H9 (cell line): Measurements from ENCODE around the gene GGCX. TPM values are rescaled to one million over a fixed set of nuclear protein-coding genes. Genes with fewer than 3 reads are reported as not detected.
A peak's percentile ranks its signal among the peaks of the same experiment; 100 is the strongest.

ENCODE experiments used
- DNase-seq: peaks from one replicate; pipeline ENCODE4 v3.0.0-alpha.2; 2017
- H2AFZ ChIP-seq: one replicate; pipeline ENCODE4 v1.6.1; 2013; ENCODE audit warnings: mild to moderate bottlenecking, low read length, control low read depth, moderate library complexity
- H2AK5ac ChIP-seq: 2 replicates; pipeline ENCODE4 v1.6.1; 2013; ENCODE audit warnings: low read length, control low read depth, mixed read lengths; ENCODE audit not compliant: insufficient read length
- H2BK120ac ChIP-seq: one replicate; pipeline ENCODE4 v1.6.1; 2013; ENCODE audit warnings: low read depth, mild to moderate bottlenecking, low read length, control low read depth, inconsistent platforms; ENCODE audit not compliant: poor library complexity, severe bottlenecking
- H2BK12ac ChIP-seq: 2 replicates; pipeline ENCODE4 v1.6.1; 2013; ENCODE audit warnings: low read length, control low read depth, mixed read lengths, low read depth; ENCODE audit not compliant: insufficient read length
- H2BK15ac ChIP-seq: 2 replicates; pipeline ENCODE4 v1.6.1; 2013; ENCODE audit warnings: low read depth, low read length, control low read depth
- H2BK20ac ChIP-seq: one replicate; pipeline ENCODE4 v1.6.1; 2013; ENCODE audit warnings: low read depth, mild to moderate bottlenecking, low read length, control low read depth, inconsistent platforms; ENCODE audit not compliant: poor library complexity, severe bottlenecking
- H2BK5ac ChIP-seq: 2 replicates; pipeline ENCODE4 v1.6.1; 2013; ENCODE audit warnings: low read length, control low read depth, mixed read lengths; ENCODE audit not compliant: insufficient read length
- H3K14ac ChIP-seq: 2 replicates; pipeline ENCODE4 v1.6.1; 2013; ENCODE audit warnings: low read length, control low read depth; ENCODE audit not compliant: insufficient read depth
- H3K18ac ChIP-seq: 2 replicates; pipeline ENCODE4 v1.6.1; 2013; ENCODE audit warnings: low read depth, mild to moderate bottlenecking, mixed read lengths, low read length, control low read depth; ENCODE audit not compliant: insufficient read length
- H3K23ac ChIP-seq: 2 replicates; pipeline ENCODE4 v1.6.1; 2013; ENCODE audit warnings: low read length, control low read depth, mixed read lengths, low read depth; ENCODE audit not compliant: insufficient read length
- H3K23me2 ChIP-seq: 2 replicates; pipeline ENCODE4 v1.6.1; 2013; ENCODE audit warnings: low read depth, mild to moderate bottlenecking, mixed read lengths, low read length, control low read depth; ENCODE audit not compliant: insufficient read length, poor library complexity, severe bottlenecking
- H3K27ac ChIP-seq: 2 replicates; pipeline ENCODE4 v1.5.1; 2013; ENCODE audit warnings: low read length, control low read depth, mixed read lengths, low read depth; ENCODE audit not compliant: insufficient read length
- H3K27me3 ChIP-seq: 2 replicates; pipeline ENCODE4 v1.6.1; 2013; ENCODE audit warnings: low read length, control low read depth, inconsistent platforms; ENCODE audit not compliant: insufficient read depth
- H3K4ac ChIP-seq: 2 replicates; pipeline ENCODE4 v1.6.1; 2013; ENCODE audit warnings: low read depth, mild to moderate bottlenecking, control low read depth, inconsistent platforms, low read length, moderate library complexity
- H3K4me1 ChIP-seq: 2 replicates; pipeline ENCODE4 v1.6.1; 2013; ENCODE audit warnings: low read length, control low read depth, inconsistent platforms; ENCODE audit not compliant: insufficient read depth
- H3K4me2 ChIP-seq: 2 replicates; pipeline ENCODE4 v1.6.1; 2013; ENCODE audit warnings: low read length, control low read depth, mixed read lengths; ENCODE audit not compliant: insufficient read length, insufficient read depth
- H3K56ac ChIP-seq: 2 replicates; pipeline ENCODE4 v1.6.1; 2013; ENCODE audit warnings: low read depth, mild to moderate bottlenecking, mixed read lengths, low read length, control low read depth; ENCODE audit not compliant: insufficient read length
- H3K79me1 ChIP-seq: 2 replicates; pipeline ENCODE4 v1.6.1; 2013; ENCODE audit warnings: low read depth, mild to moderate bottlenecking, moderate library complexity, low read length, control low read depth, inconsistent platforms; ENCODE audit not compliant: insufficient read depth, poor library complexity, severe bottlenecking
- H3K79me2 ChIP-seq: 2 replicates; pipeline ENCODE4 v1.6.1; 2013; ENCODE audit warnings: low read length, control low read depth, inconsistent platforms; ENCODE audit not compliant: insufficient read depth
- H3K9ac ChIP-seq: 2 replicates; pipeline ENCODE4 v1.6.1; 2013; ENCODE audit warnings: low read length, control low read depth, mixed read lengths; ENCODE audit not compliant: insufficient read length; ENCODE audit errors: extremely low read depth
- H3K9me3 ChIP-seq: one replicate; pipeline ENCODE4 v1.6.1; 2013; ENCODE audit warnings: low read depth, low read length, inconsistent platforms; ENCODE audit not compliant: control insufficient read depth
- H3T11ph ChIP-seq: one replicate; pipeline ENCODE4 v1.6.1; 2013; ENCODE audit warnings: mild to moderate bottlenecking, low read length, control low read depth, inconsistent platforms
- H4K20me1 ChIP-seq: one replicate; pipeline ENCODE4 v1.6.1; 2013; ENCODE audit not compliant: control insufficient read depth, insufficient read length, insufficient read depth
- H4K5ac ChIP-seq: 2 replicates; pipeline ENCODE4 v1.6.1; 2013; ENCODE audit warnings: low read depth, mild to moderate bottlenecking, mixed read lengths, low read length, control low read depth; ENCODE audit not compliant: insufficient read length
- H4K8ac ChIP-seq: replicated peaks from 2 replicates; pipeline ENCODE4 v1.6.1; 2013; ENCODE audit warnings: low read length, control low read depth, mixed read lengths, low read depth; ENCODE audit not compliant: insufficient read length
- H4K91ac ChIP-seq: 2 replicates; pipeline ENCODE4 v1.6.1; 2013; ENCODE audit warnings: low read depth, mild to moderate bottlenecking, moderate library complexity, mixed read lengths, low read length, control low read depth; ENCODE audit not compliant: insufficient read length
- H3K27ac Mint-ChIP-seq, 3 experiments: 2 replicates in 2 of 3; 3 replicates in 1 of 3; pipeline ENCODE4 v1.8.0; 2020 to 2021; ENCODE audit warnings: mixed read lengths in 3 of 3, mild to moderate bottlenecking in 1 of 3, moderate library complexity in 1 of 3
- H3K27me3 Mint-ChIP-seq: 2 replicates; pipeline ENCODE4 v1.8.0; 2021; ENCODE audit warnings: low read depth, mild to moderate bottlenecking, moderate library complexity, mixed read lengths
- H3K36me3 Mint-ChIP-seq, 3 experiments: 2 replicates in 2 of 3; 3 replicates in 1 of 3; pipeline ENCODE4 v1.8.0; 2020 to 2021; ENCODE audit warnings: low read depth in 3 of 3, mixed read lengths in 3 of 3; ENCODE audit not compliant: insufficient read depth in 1 of 3
- H3K4me1 Mint-ChIP-seq, 2 experiments: 2 replicates each; pipeline ENCODE4 v1.8.0; 2020; ENCODE audit warnings: mixed read lengths in 2 of 2
- H3K4me3 Mint-ChIP-seq, 2 experiments: 2 replicates in 1 of 2; 3 replicates in 1 of 2; pipeline ENCODE4 v1.8.0; 2020 to 2021; ENCODE audit warnings: mild to moderate bottlenecking in 2 of 2, mixed read lengths in 2 of 2, moderate library complexity in 1 of 2
- H3K9me3 Mint-ChIP-seq, 2 experiments: 2 replicates in 1 of 2; 3 replicates in 1 of 2; pipeline ENCODE4 v1.8.0; 2020; ENCODE audit warnings: mild to moderate bottlenecking in 2 of 2, mixed read lengths in 2 of 2, moderate library complexity in 1 of 2
- CTCF ChIP-seq: fragments of 200-600 bp; sonication (generic); conservative IDR thresholded peaks from 3 replicates; pipeline ENCODE4 v1.8.0; 2021; ENCODE audit warnings: antibody characterized with exemption, mild to moderate bottlenecking
- WGBS: extraction: QIAGEN DNeasy Blood & Tissue Kit; methylation state at CpG from one replicate; pipeline ENCODE4 v1.1.7; 2013; ENCODE audit warnings: missing lambda C conversion rate, low lambda C conversion rate, mixed read lengths; ENCODE audit not compliant: insufficient read length; ENCODE audit errors: extremely low coverage; 5-methylcytosine and 5-hydroxymethylcytosine counted together
- total RNA-seq: library from RNA; stranded (reverse); gene quantifications from 2 replicates; pipeline ENCODE4 v1.2.1, GENCODE V29; 2021

The GGCX gene
- total RNA-seq, 1 experiment from 2014 or later, result 32.9 TPM

GRCh38 chr2:85504778-85505261, 56.5 kb downstream of the GGCX start:
- Histone ChIP-seq H3K4ac (no peak overlapping the region), H3K27ac (no peak overlapping the region), H4K5ac (peak overlapping the region; percentile 84), H4K20me1 (no peaks in the 10 kb centered on the region), H3K23me2 (no peaks in the 10 kb centered on the region), H3K79me1 (no peaks in the 10 kb centered on the region), H3T11ph (no peak overlapping the region), H2AFZ (no peak overlapping the region), H4K91ac (no peak overlapping the region), H2AK5ac (no peak overlapping the region), H2BK20ac (no peak overlapping the region), H2BK120ac (no peak overlapping the region), H3K27me3 (no peaks in the 10 kb centered on the region), H4K8ac (no peak overlapping the region), H3K9ac (no peak overlapping the region), H3K23ac (no peak overlapping the region), H2BK5ac (no peak overlapping the region), H3K9me3 (no peaks in the 10 kb centered on the region), H3K14ac (no peak overlapping the region), H3K4me1 (0 out of 2 replicates have a peak, but pooled peaks cover 2% of the 10 kb centered on the region), H3K18ac (no peak overlapping the region), H3K4me2 (no peak overlapping the region), H2BK12ac (no peak overlapping the region), H3K79me2 (no peaks in the 10 kb centered on the region), H3K56ac (no peak overlapping the region), H2BK15ac (no peak overlapping the region)
- H3K27me3 Mint-ChIP-seq, result no peaks in the 10 kb centered on the region
- no CpG with 5 or more reads among the region's 3 CpGs for WGBS
- peaks cover 8 to 19% of the 10 kb centered on the region in 2 experiments for H3K4me1 Mint-ChIP-seq
- DNase-seq, result no peak
- TF ChIP-seq CTCF, result no peak
- no peak overlapping the region for H3K27ac Mint-ChIP-seq
- H3K9me3 Mint-ChIP-seq, result peaks cover 0 to 3% of the 10 kb centered on the region in 2 experiments; a peak in 1 of 5 replicates
- no peaks in the 10 kb centered on the region for H3K36me3 Mint-ChIP-seq
- no peak overlapping the region; a peak in 1 of 5 replicates for H3K4me3 Mint-ChIP-seq
